GM23338 (cell line): ENCODE results near the gene ZCCHC10.

Source experiments
- CREB1 ChIP-seq: fragments of 250-450 bp; sonication (Bioruptor Pico); IDR thresholded peaks from 2 replicates; pipeline ENCODE4 v1.5.0; 2020; ENCODE audit warnings: low read depth, mild to moderate bottlenecking, moderate library complexity
- CTCF ChIP-seq, 2 experiments: fragments of 200-600 bp in 1 of 2; sonication (generic) in 1 of 2; conservative IDR thresholded peaks; 2 replicates each; pipeline versions ENCODE4 v1.5.1 to v1.6.1; 2016 to 2017; ENCODE audit warnings: antibody characterized with exemption in 2 of 2, low read depth in 2 of 2, mild to moderate bottlenecking in 2 of 2, moderate library complexity in 1 of 2
- EZH2 ChIP-seq: fragments of 200-600 bp; sonication (generic); IDR thresholded peaks from one replicate; pipeline ENCODE4 v1.8.0; 2017; ENCODE audit warnings: antibody characterized with exemption, mild to moderate bottlenecking, low read depth; ENCODE audit not compliant: unreplicated experiment
- EZH2phosphoT487 ChIP-seq: fragments of 200-600 bp; sonication (generic); IDR thresholded peaks from one replicate; pipeline ENCODE4 v1.8.1; 2018; ENCODE audit warnings: antibody characterized with exemption; ENCODE audit not compliant: unreplicated experiment
- POLR2AphosphoS5 ChIP-seq: IDR thresholded peaks from 2 replicates; pipeline ENCODE4 v1.6.1; 2016; ENCODE audit warnings: antibody characterized with exemption, low read depth

- TF ChIP-seq CTCF (conservative IDR thresholded peaks at IDR 0.05; ENCODE audit: low read depth in 2 of 2), result no peak
- no peak for TF ChIP-seq EZH2phosphoT487
- no peak for TF ChIP-seq CREB1
- TF ChIP-seq EZH2, result no peak
- no peak for TF ChIP-seq POLR2AphosphoS5
These were observed 73.5 kb downstream of the ZCCHC10 start for GRCh38 chr5:132952829-132953228.
